Gastrocnemius medialis (tissue), 4 donors: ENCODE results near the gene MARCHF2. TPM values are rescaled to one million over a fixed set of nuclear protein-coding genes. Genes with fewer than 3 reads are reported as not detected.

Source experiments
- ATAC-seq, 2 donors: fragments of 150-250 bp; one replicate each; pipeline ENCODE4 v1.9.1; 2016
- DNase-seq, 2 donors: peaks; one replicate each; pipeline ENCODE4 v3.0.0-alpha.2; 2019
- H3K27ac ChIP-seq, 4 donors: fragments of 200-600 bp; sonication (generic); 1 replicate in 1 of 4; 2 replicates in 3 of 4; pipeline ENCODE4 v1.5.1; 2016 to 2018; ENCODE audit warnings: mild to moderate bottlenecking in 2 of 4, moderate library complexity in 1 of 4
- H3K27me3 ChIP-seq, 3 donors: fragments of 200-600 bp; sonication (generic) in 2 of 3; 1 replicate in 1 of 3; 2 replicates in 2 of 3; pipeline versions ENCODE4 v1.5.1 to v1.6.0; 2016 to 2019; ENCODE audit warnings: mild to moderate bottlenecking in 1 of 3, moderate library complexity in 1 of 3
- H3K36me3 ChIP-seq, 2 donors: fragments of 200-600 bp; sonication (generic) in 1 of 2; one replicate each; pipeline ENCODE4 v1.5.1; 2017 to 2018
- H3K4me1 ChIP-seq, 2 donors: fragments of 200-600 bp; sonication (generic) in 1 of 2; one replicate each; pipeline ENCODE4 v1.5.1; 2016 to 2017; ENCODE audit warnings: mild to moderate bottlenecking in 2 of 2
- H3K4me3 ChIP-seq, 4 donors: fragments of 200-600 bp; sonication (generic) in 3 of 4; 1 replicate in 1 of 4; 2 replicates in 3 of 4; pipeline ENCODE4 v1.5.1; 2016 to 2019; ENCODE audit warnings: mild to moderate bottlenecking in 2 of 4
- H3K9me3 ChIP-seq, 3 donors: fragments of 200-600 bp; sonication (generic) in 2 of 3; 1 replicate in 1 of 3; 2 replicates in 2 of 3; pipeline ENCODE4 v1.5.1; 2016 to 2019
- CTCF ChIP-seq, 5 experiments: fragments of 450-650 bp in 3 of 5; fragments of 200-600 bp in 2 of 5; sonication (generic) in 2 of 5; IDR thresholded peaks in 4 of 5; conservative IDR thresholded peaks in 1 of 5; 1 replicate in 4 of 5; 2 replicates in 1 of 5; pipeline ENCODE4 v1.5.1; 2016 to 2019; ENCODE audit warnings: antibody characterized with exemption in 5 of 5, mild to moderate bottlenecking in 3 of 5, moderate library complexity in 3 of 5
- POLR2A ChIP-seq, 2 donors: fragments of 450-650 bp; IDR thresholded peaks; one replicate each; pipeline ENCODE4 v1.6.1; 2017; ENCODE audit warnings: antibody characterized with exemption in 2 of 2, mild to moderate bottlenecking in 2 of 2, moderate library complexity in 2 of 2
- in situ Hi-C, 4 donors: fragments of 200-750 bp; cut with MboI; loops; one replicate each; pipeline versions ENCODE4 v1.15.0 to v1.8.0; 2017; ENCODE audit warnings: low sequenced_read_pairs in 4 of 4
- intact Hi-C: fragments of 100-400 bp; cut with DNase I; formaldehyde crosslinking; loops from one replicate; pipeline ENCODE4 v1.15.1; 2023; ENCODE audit warnings: low total_unique reads
- total RNA-seq, 4 donors: library from RNA; depleted of rRNA; stranded (reverse); fragments of >200 nt; gene quantifications; one replicate each; pipeline versions ENCODE4 v1.1.0 to v1.2.3, GENCODE V29; 2016

Gene MARCHF2
- total RNA-seq: 100 to 1,000 TPM; 173 to 183 (median 176) TPM

GRCh38 chr19:8412783-8413628 is at the start of gene MARCHF2:
Gene MARCHF2, plus strand, starts transcription at chr19:8413305. Its CDS starts 8,536 bp downstream, at chr19:8421841.
- peaks cover 14 to 27% of the 10 kb centered on the region in 2 donors for H3K4me1 ChIP-seq
- no peaks in the 10 kb centered on the region for H3K36me3 ChIP-seq
- peak within 1 kb of the TSS; percentile 67 to 83 (median 69) for H3K4me3 ChIP-seq
- no peaks in the 10 kb centered on the region for H3K27me3 ChIP-seq
- DNase-seq: peak; percentile 93 to 97
- no peaks in the 10 kb centered on the region for H3K9me3 ChIP-seq
- H3K27ac ChIP-seq: peak within 1 kb of the TSS; percentile 65 to 86 (median 76)
- intact Hi-C loops (loop anchor here (1.0 to 5.0 kb wide), 3 partner anchors 31 to 419 kb away; partner anchors contain the start of genes HNRNPM, MBD3L1 and ZNF558), in situ Hi-C loops (loop anchor here in 3 of 4 donors (5.0 to 10.0 kb wide), 2 partner anchors 92 to 94 kb away; partner anchors contain the start of gene PRAM1 (in 2 of the 3))
- ATAC-seq: peak; percentile 98 to 99
- TF ChIP-seq POLR2A (IDR thresholded peaks at IDR 0.05) (peak; percentile 63 to 74), CTCF (IDR thresholded peaks at IDR 0.05 in 4 of 5, conservative IDR thresholded peaks at IDR 0.05 in 1 of 5) (peak; percentile 14 to 84 (median 62))

GRCh38 chr19:8363803-8364771 is 49.0 kb upstream of the MARCHF2 start, which contains the start of gene ANGPTL4:
Gene ANGPTL4, plus strand, starts transcription at chr19:8364155. Its CDS starts 167 bp downstream, at chr19:8364322.
- Histone ChIP-seq H3K27me3 (no peaks in the 10 kb centered on the region), H3K36me3 (no peaks in the 10 kb centered on the region), H3K9me3 (no peaks in the 10 kb centered on the region), H3K27ac (peak within 1 kb of the TSS; percentile 89 to 99 (median 95)), H3K4me3 (peak within 1 kb of the TSS; percentile 73 to 87 (median 78)), H3K4me1 (peaks cover 52 to 78% of the 10 kb centered on the region in 2 donors)
- DNase-seq (peak; percentile 68 to 78), ATAC-seq (peak; percentile 22 to 29)
- intact Hi-C loops (no loop called here), in situ Hi-C loops (no loop called here)
- peak in 3 of 5 experiments; percentile 24 to 40 (median 36) for TF ChIP-seq CTCF (IDR thresholded peaks at IDR 0.05 in 4 of 5, conservative IDR thresholded peaks at IDR 0.05 in 1 of 5)
- peak; percentile 84 to 87 for TF ChIP-seq POLR2A (IDR thresholded peaks at IDR 0.05)

GRCh38 chr19:8366121-8366581 is 47.0 kb upstream of the MARCHF2 start:
- TF ChIP-seq CTCF (IDR thresholded peaks at IDR 0.05 in 4 of 5, conservative IDR thresholded peaks at IDR 0.05 in 1 of 5): no peak
- no peak for TF ChIP-seq POLR2A (IDR thresholded peaks at IDR 0.05)
- H3K9me3 ChIP-seq: no peaks in the 10 kb centered on the region
- no peaks in the 10 kb centered on the region for H3K27me3 ChIP-seq
- in situ Hi-C loops (no loop called here), intact Hi-C loops (no loop called here)
- ATAC-seq (no peak), DNase-seq (no peak)
- H3K4me3 ChIP-seq: peak overlapping the region; percentile 47 to 87 (median 78)
- peaks cover 49 to 65% of the 10 kb centered on the region in 2 donors for H3K4me1 ChIP-seq
- H3K27ac ChIP-seq: peak overlapping the region; percentile 66 to 99 (median 88)
- peaks cover 0 to 8% of the 10 kb centered on the region in 2 donors for H3K36me3 ChIP-seq

GRCh38 chr19:8366961-8367326 is 46.2 kb upstream of the MARCHF2 start:
- intact Hi-C loops: loop anchor here (1.0 kb wide), 1 partner anchor 23 kb away; the partner anchor contains the start of gene RAB11B
- Histone ChIP-seq H3K36me3 (peaks cover 0 to 12% of the 10 kb centered on the region in 2 donors), H3K9me3 (no peaks in the 10 kb centered on the region), H3K4me1 (peaks cover 42 to 58% of the 10 kb centered on the region in 2 donors), H3K27ac (peak overlapping the region; percentile 66 to 99 (median 88)), H3K27me3 (no peaks in the 10 kb centered on the region), H3K4me3 (peak overlapping the region; percentile 47 to 87 (median 78))
- DNase-seq (no peak), ATAC-seq (no peak)
- in situ Hi-C loops: no loop called here
- TF ChIP-seq CTCF (IDR thresholded peaks at IDR 0.05 in 4 of 5, conservative IDR thresholded peaks at IDR 0.05 in 1 of 5): no peak
- TF ChIP-seq POLR2A (IDR thresholded peaks at IDR 0.05): no peak
